ENCODE measurements around the gene DACH2.

DACH2 gene

DNA sequence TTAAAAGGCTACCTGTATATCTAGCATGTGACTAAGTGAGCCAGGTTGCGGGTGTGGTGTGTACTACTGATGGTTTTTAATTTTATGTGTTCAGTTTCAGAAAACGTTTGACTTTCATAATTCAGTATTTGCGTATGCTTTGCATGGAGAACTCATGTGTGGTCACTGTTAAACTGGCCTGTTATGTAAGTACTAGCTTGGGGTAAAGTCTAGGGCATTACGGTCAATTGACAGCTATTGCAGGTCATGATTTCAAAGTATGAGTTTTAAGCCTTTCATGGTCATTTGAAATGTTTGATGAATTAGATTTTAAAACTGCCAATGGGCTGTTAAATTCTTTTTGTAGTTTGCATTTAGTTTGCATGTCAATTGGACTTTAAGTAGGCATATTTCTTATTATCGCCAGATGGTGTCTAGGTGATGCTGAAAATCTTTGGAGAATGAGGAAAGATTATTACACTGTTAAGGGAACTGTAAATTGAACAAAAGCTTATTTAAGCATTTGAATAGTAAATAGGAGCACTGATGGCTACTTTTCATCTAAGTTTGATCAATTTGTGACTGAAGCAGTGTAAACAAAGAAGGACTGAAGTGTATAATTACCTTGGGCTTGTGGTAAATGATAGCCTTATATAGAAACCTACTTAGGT is 563.4 kb downstream of the DACH2 start:
- H3K27ac ChIP-seq = no peak overlapping the region
- H3K4me3 ChIP-seq = no peak overlapping the region

DNA sequence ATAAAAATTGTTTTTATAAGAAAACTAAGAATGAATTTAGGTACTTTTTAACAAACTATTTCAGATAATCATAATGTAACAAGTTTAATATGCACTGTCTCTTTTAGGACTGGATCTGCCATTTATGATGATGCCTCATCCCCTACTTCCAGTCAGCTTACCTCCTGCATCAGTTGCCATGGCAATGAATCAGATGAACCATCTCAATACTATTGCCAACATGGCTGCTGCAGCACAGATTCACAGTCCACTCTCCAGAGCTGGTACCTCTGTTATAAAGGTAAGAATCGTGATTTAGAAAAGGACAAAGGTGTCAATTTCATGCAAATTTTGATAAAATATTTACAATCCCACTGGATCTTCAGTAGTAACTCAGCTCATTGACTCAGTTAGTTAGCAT is 566.2 kb downstream of the DACH2 start:
- H3K27ac ChIP-seq = no peak overlapping the region
- no peak overlapping the region for H3K4me3 ChIP-seq

DNA sequence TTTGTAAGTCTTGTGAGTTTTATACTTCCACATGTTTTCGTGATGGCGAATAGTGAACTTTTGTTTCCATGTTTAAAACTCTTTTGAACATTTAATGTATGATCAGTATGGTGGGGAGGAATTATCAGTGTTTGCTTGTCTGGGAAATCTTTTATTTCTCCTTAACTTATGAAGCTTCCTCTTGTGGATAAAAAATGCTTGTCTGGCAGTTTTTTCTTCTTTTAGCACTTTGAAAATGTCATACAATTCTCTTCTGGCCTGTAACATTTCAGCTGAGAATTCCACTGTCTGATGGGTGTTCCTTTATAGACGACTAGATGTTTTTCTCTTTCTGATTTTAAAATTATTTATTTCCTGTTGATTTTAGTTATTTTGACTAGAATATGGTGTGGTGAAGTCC is 576.0 kb downstream of the DACH2 start:
- Histone ChIP-seq H3K4me3 (no peak overlapping the region), H3K27ac (no peak overlapping the region)

DNA sequence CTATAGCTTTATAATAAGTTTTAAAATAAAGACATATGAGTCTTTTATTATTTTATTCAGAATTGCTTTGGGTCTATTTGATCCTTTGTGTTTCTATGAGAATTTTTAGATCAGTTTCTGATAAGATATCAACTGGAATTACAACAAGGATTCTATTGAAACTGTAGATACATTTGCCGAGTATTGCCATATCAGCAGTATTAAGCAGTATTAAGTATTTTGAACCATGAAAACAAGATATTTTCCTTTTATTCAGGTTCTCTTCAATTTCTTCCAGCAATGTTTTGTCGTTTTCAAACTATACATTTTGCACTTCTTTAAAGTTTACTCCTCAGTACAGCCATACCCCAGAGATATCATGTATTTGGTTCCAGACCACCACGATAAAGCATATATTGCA is 598.8 kb downstream of the DACH2 start:
- no peak overlapping the region for H3K27ac ChIP-seq
- H3K4me3 ChIP-seq = no peak overlapping the region

DNA sequence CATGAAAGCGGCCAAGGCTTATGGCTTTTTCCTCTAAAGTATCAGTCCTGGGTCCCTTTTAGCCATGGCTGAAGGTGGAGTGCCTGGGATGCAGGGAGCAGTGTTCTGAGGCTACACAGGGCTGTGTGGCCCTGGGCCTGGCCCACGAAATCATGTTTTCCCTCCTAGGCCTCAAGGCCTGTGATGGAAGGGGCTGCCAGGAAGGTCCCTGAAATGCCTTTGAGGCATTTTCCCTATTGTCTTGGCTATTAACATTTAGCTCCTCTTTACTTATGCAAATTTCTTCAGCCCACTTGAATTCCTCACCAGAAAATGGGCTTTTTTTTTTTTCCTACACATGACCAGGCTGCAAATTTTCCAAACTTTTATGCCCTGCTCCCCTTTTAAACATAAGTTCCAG is 657.0 kb downstream of the DACH2 start:
- Histone ChIP-seq H3K27ac (no peak overlapping the region), H3K4me3 (no peak overlapping the region)

DNA sequence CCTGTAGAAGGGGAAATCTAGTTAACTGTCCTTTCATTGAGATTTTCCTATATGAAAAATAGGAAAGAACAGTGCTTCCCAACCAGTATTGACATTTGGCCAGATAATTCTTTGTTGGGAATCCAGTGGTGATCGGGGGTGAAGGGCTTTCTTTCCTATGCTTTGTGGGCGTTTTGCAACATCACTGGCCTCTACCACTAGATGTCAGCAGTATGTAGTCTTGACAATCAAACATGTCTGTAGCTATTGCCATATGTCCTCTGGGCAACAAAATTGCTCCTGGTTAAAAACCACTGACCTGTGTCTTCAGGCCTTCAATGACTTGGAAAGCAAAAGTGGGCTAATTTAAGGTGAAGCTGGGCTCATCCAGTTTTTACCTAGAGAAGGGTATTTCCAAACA is 658.5 kb downstream of the DACH2 start:
- Histone ChIP-seq H3K27ac (no peak overlapping the region), H3K4me3 (no peak overlapping the region)

DNA sequence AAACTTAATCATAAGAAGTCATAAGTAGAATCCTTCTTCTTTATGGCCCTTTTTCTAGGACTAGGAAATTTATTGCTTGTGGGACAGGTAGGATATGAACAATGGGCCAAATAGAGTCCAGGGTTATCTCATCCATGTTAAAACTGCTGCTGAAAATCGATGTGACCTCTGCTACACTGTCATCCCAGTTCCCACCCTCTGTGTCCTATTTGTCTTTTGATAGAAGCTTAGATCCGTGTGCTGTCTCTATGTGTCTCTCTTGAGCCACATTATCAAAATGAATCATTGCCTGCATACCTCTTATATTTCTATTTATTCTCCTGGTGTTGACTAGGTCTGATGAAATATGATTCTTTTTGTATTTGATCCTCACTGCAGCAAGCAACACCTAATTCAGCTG is 661.4 kb downstream of the DACH2 start:
- no peak overlapping the region for H3K4me3 ChIP-seq
- H3K27ac ChIP-seq = no peak overlapping the region

DNA sequence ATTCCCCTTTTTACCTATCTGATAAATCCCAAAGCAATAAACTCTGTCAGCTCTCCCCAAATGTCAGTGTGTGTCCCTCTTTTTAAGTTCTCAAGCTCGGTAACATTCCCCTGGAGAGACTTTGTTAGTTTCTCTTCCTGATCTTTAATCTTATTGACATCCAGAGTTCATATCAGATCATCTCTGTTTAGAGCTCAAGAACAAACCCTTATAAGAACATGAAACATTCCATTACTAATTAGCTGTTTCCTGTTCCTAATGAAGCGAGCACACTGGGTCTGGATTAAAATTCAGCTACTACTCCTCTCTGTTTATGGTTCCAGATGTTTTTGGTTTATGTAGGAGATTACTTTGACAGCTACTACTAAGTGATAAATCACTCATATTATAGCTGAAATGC is 681.5 kb downstream of the DACH2 start:
- no peak overlapping the region for H3K27ac ChIP-seq

DNA sequence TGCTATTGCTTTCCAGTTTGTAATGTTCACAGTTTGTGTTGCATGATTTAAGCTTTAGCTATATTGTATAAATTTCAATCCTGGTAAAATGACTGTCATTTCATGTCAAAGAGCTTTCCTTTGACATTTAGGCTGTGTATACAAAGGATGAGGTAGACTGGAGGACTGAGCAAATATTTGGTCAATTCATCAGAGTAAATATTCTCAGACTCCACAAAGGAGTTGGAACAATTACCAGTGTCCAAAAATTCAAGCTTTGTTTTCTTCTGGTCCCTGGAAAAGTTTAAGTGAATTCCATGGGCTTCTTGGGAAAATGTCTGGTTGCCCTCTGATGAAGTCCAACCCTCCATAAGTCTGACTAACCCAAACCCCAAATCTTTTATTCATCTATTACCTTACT is 682.4 kb downstream of the DACH2 start:
- Histone ChIP-seq H3K4me3 (no peak overlapping the region), H3K27ac (no peak overlapping the region)

More for the DNA sequence above, 681.5 kb downstream of the DACH2 start:
- H3K4me3 ChIP-seq = no peak overlapping the region

DNA sequence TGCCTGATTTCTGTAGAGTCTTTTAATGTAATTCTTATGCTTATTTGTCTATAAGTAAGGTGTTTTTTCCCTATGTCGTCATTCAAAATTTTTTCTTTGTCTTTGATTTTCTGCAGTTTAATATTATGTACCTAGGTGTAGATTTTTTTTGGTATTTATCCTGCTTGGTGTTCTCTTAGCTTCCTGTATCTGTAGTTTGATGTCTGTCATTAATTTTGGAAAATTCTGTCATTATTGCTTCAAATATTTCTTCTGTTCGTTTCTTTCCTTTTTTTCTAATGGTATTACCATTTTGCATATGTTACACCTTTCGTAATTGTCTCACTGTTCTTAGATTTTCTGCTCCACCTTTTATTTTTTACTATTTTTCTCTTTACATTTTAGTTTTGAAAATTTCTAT is 696.9 kb downstream of the DACH2 start:
- no peak overlapping the region for H3K4me3 ChIP-seq
- no peak overlapping the region for H3K27ac ChIP-seq
